Spleen (tissue), 11 donors: Measurements from ENCODE around the gene PCDHGB2. TPM values are rescaled to one million over a fixed set of nuclear protein-coding genes. Genes with fewer than 3 reads are reported as not detected.

Experiments
- DNase-seq: peaks from one replicate; pipeline ENCODE4 v3.0.0-alpha.2; 2020
- H3K27ac ChIP-seq, 8 donors: fragments of 200-600 bp; sonication (generic) in 7 of 8; 1 replicate in 4 of 8; 2 replicates in 4 of 8; pipeline versions ENCODE4 v1.5.0 to v1.8.0; 2016 to 2021; ENCODE audit warnings: inconsistent platforms in 4 of 8, mild to moderate bottlenecking in 4 of 8, moderate library complexity in 1 of 8
- H3K27me3 ChIP-seq, 7 donors: fragments of 200-600 bp; sonication (generic) in 6 of 7; replicated peaks in 1 of 7; 1 replicate in 4 of 7; 2 replicates in 3 of 7; pipeline versions ENCODE4 v1.5.0 to v1.8.0; 2016 to 2021; ENCODE audit warnings: inconsistent platforms in 3 of 7, mild to moderate bottlenecking in 1 of 7
- H3K36me3 ChIP-seq, 6 donors: fragments of 200-600 bp; sonication (generic) in 5 of 6; 1 replicate in 4 of 6; 2 replicates in 2 of 6; pipeline versions ENCODE4 v1.5.0 to v1.8.0; 2016 to 2021; ENCODE audit warnings: inconsistent platforms in 2 of 6
- H3K4me1 ChIP-seq, 6 donors: fragments of 200-600 bp; sonication (generic) in 5 of 6; 1 replicate in 3 of 6; 2 replicates in 3 of 6; pipeline versions ENCODE4 v1.5.0 to v1.8.0; 2016 to 2021; ENCODE audit warnings: inconsistent platforms in 3 of 6
- H3K4me3 ChIP-seq, 8 donors: fragments of 200-600 bp; sonication (generic) in 7 of 8; 1 replicate in 4 of 8; 2 replicates in 4 of 8; pipeline versions ENCODE4 v1.5.0 to v1.8.0; 2016 to 2021; ENCODE audit warnings: inconsistent platforms in 4 of 8, mild to moderate bottlenecking in 4 of 8, moderate library complexity in 2 of 8
- H3K9me3 ChIP-seq, 8 donors: fragments of 200-600 bp; sonication (generic) in 7 of 8; 1 replicate in 4 of 8; 2 replicates in 4 of 8; pipeline versions ENCODE4 v1.5.0 to v1.8.0; 2016 to 2021; ENCODE audit warnings: inconsistent platforms in 4 of 8
- CTCF ChIP-seq, 11 experiments: fragments of 200-600 bp in 7 of 11; fragments of 450-650 bp in 4 of 11; sonication (generic) in 4 of 11; IDR thresholded peaks in 8 of 11; conservative IDR thresholded peaks in 3 of 11; 1 replicate in 7 of 11; 2 replicates in 4 of 11; pipeline versions ENCODE4 v1.4.0 to v1.8.0; 2016 to 2021; ENCODE audit warnings: antibody characterized with exemption in 11 of 11, inconsistent platforms in 4 of 11, mild to moderate bottlenecking in 1 of 11
- POLR2A ChIP-seq, 3 donors: fragments of 450-650 bp; IDR thresholded peaks; one replicate each; pipeline ENCODE4 v1.5.1; 2017; ENCODE audit warnings: antibody characterized with exemption in 3 of 3, mild to moderate bottlenecking in 1 of 3
- POLR2AphosphoS5 ChIP-seq, 3 donors: sonication (generic); formaldehyde crosslinking; IDR thresholded peaks; one replicate each; pipeline ENCODE4 v1.5.1; 2017; ENCODE audit warnings: antibody characterized with exemption in 3 of 3
- WGBS, 5 donors: extraction: QIAGEN DNeasy Blood & Tissue Kit in 3 of 5; methylation state at CpG; one replicate each; pipeline versions ENCODE4 v1.1.5 to v1.1.7; 2013 to 2018; 5-methylcytosine and 5-hydroxymethylcytosine counted together
- intact Hi-C: fragments of 100-400 bp; cut with DNase I; formaldehyde crosslinking; loops from one replicate; pipeline ENCODE4 v1.15.0; 2023; ENCODE audit warnings: low total_unique reads
- polyA plus RNA-seq, 3 donors: library from polyadenylated mRNA; stranded (reverse); fragments of 200-250 nt; gene quantifications; one replicate each; pipeline ENCODE4 v1.2.1, GENCODE V29; 2013
- total RNA-seq, 7 donors: library from RNA; depleted of rRNA in 3 of 7; stranded (reverse); fragments of >200 nt in 3 of 7; fragmentation: NEBNext Ultra II Directional in 4 of 7; extraction: Animal tissue kit (Norgen Biotek cat#: 25700) in 4 of 7; gene quantifications; one replicate each; pipeline versions ENCODE4 v1.1.0 to v1.2.1, GENCODE V29; 2016 to 2021
- donor health status: healthy with polysubstance abuse.
- donor health status: DM: no; HTN: no; CAD: no; lungs with moderate emphysema.
- donor health status: DM: no; HTN: no; CAD: no.
- donor health status: Bipolar disorder and iron deficiency.
- donor health status: healthy.
- donor health status: DM: no; HTN: no; CAD: no.
- donor health status: DM: yes; HTN: yes; CAD: no.

The PCDHGB2 gene
- total and polyA plus RNA-seq, 10 donors: 0.09 to 4.5 (median 3.4) TPM; not detected in 1

GRCh38 chr5:141409598-141410306, 50.0 kb downstream of the PCDHGB2 start:
- no peak overlapping the region for H3K27ac ChIP-seq
- 26 to 45% (median 35%) methylated on average over 17 to 64 of the region's 64 CpGs for WGBS, 5 donors
- peaks cover 4 to 99% (median 93%) of the 10 kb centered on the region in 8 donors for H3K9me3 ChIP-seq
- H3K27me3 ChIP-seq: peaks cover 0 to 99% (median 38%) of the 10 kb centered on the region in 7 donors
- DNase-seq: no peak
- peaks cover 0 to 6% (median 0%) of the 10 kb centered on the region in 6 donors for H3K36me3 ChIP-seq
- peak overlapping the region in 1 of 8 donors; percentile 27 for H3K4me3 ChIP-seq
- H3K4me1 ChIP-seq: peaks cover 0 to 15% (median 2%) of the 10 kb centered on the region in 6 donors
- intact Hi-C loops: no loop called here
- TF ChIP-seq CTCF (IDR thresholded peaks at IDR 0.05 in 8 of 11, conservative IDR thresholded peaks at IDR 0.05 in 3 of 11) (no peak), POLR2A (IDR thresholded peaks at IDR 0.05) (no peak), POLR2AphosphoS5 (IDR thresholded peaks at IDR 0.05) (no peak)

GRCh38 chr5:141411575-141411974, 51.8 kb downstream of the PCDHGB2 start:
- H3K27me3 ChIP-seq: peaks cover 0 to 99% (median 38%) of the 10 kb centered on the region in 7 donors
- H3K36me3 ChIP-seq: peaks cover 0 to 6% (median 0%) of the 10 kb centered on the region in 6 donors
- TF ChIP-seq CTCF (IDR thresholded peaks at IDR 0.05 in 8 of 11, conservative IDR thresholded peaks at IDR 0.05 in 3 of 11) (no peak), POLR2A (IDR thresholded peaks at IDR 0.05) (no peak), POLR2AphosphoS5 (IDR thresholded peaks at IDR 0.05) (no peak)
- peaks cover 4 to 98% (median 91%) of the 10 kb centered on the region in 8 donors for H3K9me3 ChIP-seq
- no peak for DNase-seq
- intact Hi-C loops: no loop called here
- WGBS, 5 donors: 60 to 82% (median 73%) methylated on average over 3 of the region's 3 CpGs
- H3K4me1 ChIP-seq: peaks cover 0 to 21% (median 2%) of the 10 kb centered on the region in 6 donors
- H3K27ac ChIP-seq: no peak overlapping the region
- no peak overlapping the region for H3K4me3 ChIP-seq

Other genes starting within 250 kb of the PCDHGB2 start
Only the 30 nearest of the 36 such genes appear.
- 1 to 10 TPM in 5 of 7 donors, under 1 TPM in 2; 0.40 to 4.9 (median 1.5) TPM for gene PCDHB9, start 172.8 kb upstream of the PCDHGB2 start, total RNA-seq
- gene PCDHB9, start 172.8 kb upstream of the PCDHGB2 start, polyA plus RNA-seq: under 1 TPM; 0.06 to 0.19 (median 0.09) TPM
- 1 to 10 TPM in 4 of 7 donors, under 1 TPM in 3; 0.74 to 2.7 (median 1.4) TPM for gene PCDHB10, start 167.6 kb upstream of the PCDHGB2 start, total RNA-seq
- under 1 TPM; 0.09 to 0.26 (median 0.15) TPM for gene PCDHB10, start 167.6 kb upstream of the PCDHGB2 start, polyA plus RNA-seq
- 1 to 10 TPM in 5 of 7 donors, under 1 TPM in 2; 0.68 to 3.4 (median 1.2) TPM for gene PCDHB11, start 160.4 kb upstream of the PCDHGB2 start, total RNA-seq
- under 1 TPM; 0.07 to 0.19 (median 0.14) TPM for gene PCDHB11, start 160.4 kb upstream of the PCDHGB2 start, polyA plus RNA-seq
- 1 to 10 TPM; 1.1 to 2.4 (median 1.8) TPM for gene PCDHB12, start 151.3 kb upstream of the PCDHGB2 start, total RNA-seq
- gene PCDHB12, start 151.3 kb upstream of the PCDHGB2 start, polyA plus RNA-seq: under 1 TPM; 0.11 to 0.16 (median 0.11) TPM
- gene PCDHB13, start 146.1 kb upstream of the PCDHGB2 start, total RNA-seq: 1 to 10 TPM; 1.4 to 6.8 (median 4.0) TPM
- under 1 TPM; 0.09 to 0.38 (median 0.12) TPM for gene PCDHB13, start 146.1 kb upstream of the PCDHGB2 start, polyA plus RNA-seq
- gene PCDHB14, start 136.7 kb upstream of the PCDHGB2 start, total RNA-seq: 1 to 10 TPM; 1.6 to 5.9 (median 2.8) TPM
- gene PCDHB14, start 136.7 kb upstream of the PCDHGB2 start, polyA plus RNA-seq: under 1 TPM; 0.27 to 0.93 (median 0.30) TPM
- gene PCDHB15, start 114.6 kb upstream of the PCDHGB2 start, total RNA-seq: 1 to 10 TPM; 1.7 to 5.6 (median 3.8) TPM
- 1 to 10 TPM in 1 of 3 donors, under 1 TPM in 2; 0.42 to 1.1 (median 0.72) TPM for gene PCDHB15, start 114.6 kb upstream of the PCDHGB2 start, polyA plus RNA-seq
- 1 to 10 TPM in 6 of 7 donors, under 1 TPM in 1; 0.57 to 3.0 (median 2.2) TPM for gene SLC25A2, start 55.9 kb upstream of the PCDHGB2 start, total RNA-seq
- under 1 TPM; 0.05 to 0.22 (median 0.07) TPM for gene SLC25A2, start 55.9 kb upstream of the PCDHGB2 start, polyA plus RNA-seq
- 10 to 100 TPM; 67.6 to 80.6 (median 75.7) TPM for gene TAF7, start 39.2 kb upstream of the PCDHGB2 start, total RNA-seq
- gene TAF7, start 39.2 kb upstream of the PCDHGB2 start, polyA plus RNA-seq: 100 to 1,000 TPM in 2 of 3 donors, 10 to 100 TPM in 1; 91.1 to 112 (median 111) TPM
- gene PCDHGA1, start 29.5 kb upstream of the PCDHGB2 start, total RNA-seq: under 1 TPM in 6 of 7 donors, not detected in 1; 0.17 to 0.52 (median 0.36) TPM
- gene PCDHGA1, start 29.5 kb upstream of the PCDHGB2 start, polyA plus RNA-seq: under 1 TPM; 0.04 to 0.06 (median 0.06) TPM
- gene PCDHGA2, start 21.2 kb upstream of the PCDHGB2 start, total RNA-seq: 1 to 10 TPM in 6 of 7 donors, under 1 TPM in 1; 0.84 to 3.9 (median 1.8) TPM
- under 1 TPM; 0.04 to 0.19 (median 0.06) TPM for gene PCDHGA2, start 21.2 kb upstream of the PCDHGB2 start, polyA plus RNA-seq
- gene PCDHGA3, start 16.2 kb upstream of the PCDHGB2 start, total RNA-seq: 1 to 10 TPM in 5 of 7 donors, under 1 TPM in 2; 0.60 to 4.4 (median 2.1) TPM
- under 1 TPM in 1 of 3 donors, not detected in 2; 0.22 TPM for gene PCDHGA3, start 16.2 kb upstream of the PCDHGB2 start, polyA plus RNA-seq
- gene PCDHGB1, start 9.9 kb upstream of the PCDHGB2 start, total RNA-seq: 1 to 10 TPM in 6 of 7 donors, under 1 TPM in 1; 0.87 to 3.7 (median 1.6) TPM
- gene PCDHGB1, start 9.9 kb upstream of the PCDHGB2 start, polyA plus RNA-seq: under 1 TPM in 2 of 3 donors, not detected in 1; 0.04 to 0.10 TPM
- 1 to 10 TPM; 1.4 to 4.5 (median 2.7) TPM for gene PCDHGA4, start 5.0 kb upstream of the PCDHGB2 start, total RNA-seq
- gene PCDHGA4, start 5.0 kb upstream of the PCDHGB2 start, polyA plus RNA-seq: under 1 TPM; 0.04 to 0.16 (median 0.05) TPM
- 1 to 10 TPM; 1.4 to 3.1 (median 2.3) TPM for gene PCDHGA5, start 4.2 kb downstream of the PCDHGB2 start, total RNA-seq
- under 1 TPM in 2 of 3 donors, not detected in 1; 0.04 to 0.22 TPM for gene PCDHGA5, start 4.2 kb downstream of the PCDHGB2 start, polyA plus RNA-seq
- 1 to 10 TPM; 1.3 to 5.0 (median 3.9) TPM for gene PCDHGB3, start 10.2 kb downstream of the PCDHGB2 start, total RNA-seq
- gene PCDHGB3, start 10.2 kb downstream of the PCDHGB2 start, polyA plus RNA-seq: under 1 TPM; 0.06 to 0.38 (median 0.09) TPM
- 1 to 10 TPM; 2.2 to 5.0 (median 4.2) TPM for gene PCDHGA6, start 13.9 kb downstream of the PCDHGB2 start, total RNA-seq
- under 1 TPM; 0.35 to 0.58 (median 0.54) TPM for gene PCDHGA6, start 13.9 kb downstream of the PCDHGB2 start, polyA plus RNA-seq
- gene PCDHGA7, start 22.7 kb downstream of the PCDHGB2 start, total RNA-seq: 1 to 10 TPM; 1.2 to 5.4 (median 2.0) TPM
- gene PCDHGA7, start 22.7 kb downstream of the PCDHGB2 start, polyA plus RNA-seq: under 1 TPM; 0.18 to 0.29 (median 0.22) TPM
- 1 to 10 TPM; 1.6 to 3.9 (median 3.0) TPM for gene PCDHGB4, start 27.7 kb downstream of the PCDHGB2 start, total RNA-seq
- under 1 TPM; 0.02 to 0.29 (median 0.14) TPM for gene PCDHGB4, start 27.7 kb downstream of the PCDHGB2 start, polyA plus RNA-seq
- 1 to 10 TPM in 6 of 7 donors, under 1 TPM in 1; 0.70 to 3.9 (median 2.1) TPM for gene PCDHGA8, start 32.6 kb downstream of the PCDHGB2 start, total RNA-seq
- under 1 TPM in 2 of 3 donors, not detected in 1; 0.04 to 0.13 TPM for gene PCDHGA8, start 32.6 kb downstream of the PCDHGB2 start, polyA plus RNA-seq
- gene PCDHGB5, start 38.0 kb downstream of the PCDHGB2 start, total RNA-seq: 1 to 10 TPM; 3.9 to 8.0 (median 5.6) TPM
- gene PCDHGB5, start 38.0 kb downstream of the PCDHGB2 start, polyA plus RNA-seq: under 1 TPM; 0.07 to 0.32 (median 0.17) TPM
- 1 to 10 TPM; 2.6 to 9.6 (median 4.7) TPM for gene PCDHGA9, start 42.8 kb downstream of the PCDHGB2 start, total RNA-seq
- gene PCDHGA9, start 42.8 kb downstream of the PCDHGB2 start, polyA plus RNA-seq: under 1 TPM in 2 of 3 donors, not detected in 1; 0.11 to 0.29 TPM
- gene PCDHGB6, start 48.0 kb downstream of the PCDHGB2 start, total RNA-seq: 1 to 10 TPM; 3.1 to 6.8 (median 5.2) TPM
- gene PCDHGB6, start 48.0 kb downstream of the PCDHGB2 start, polyA plus RNA-seq: under 1 TPM; 0.13 to 0.42 (median 0.20) TPM
- gene PCDHGA10, start 53.0 kb downstream of the PCDHGB2 start, total RNA-seq: 1 to 10 TPM; 2.5 to 6.9 (median 4.6) TPM
- under 1 TPM; 0.15 to 0.35 (median 0.17) TPM for gene PCDHGA10, start 53.0 kb downstream of the PCDHGB2 start, polyA plus RNA-seq
- 10 to 100 TPM in 2 of 7 donors, 1 to 10 TPM in 5; 5.7 to 11.9 (median 8.1) TPM for gene PCDHGB7, start 57.7 kb downstream of the PCDHGB2 start, total RNA-seq
- gene PCDHGB7, start 57.7 kb downstream of the PCDHGB2 start, polyA plus RNA-seq: under 1 TPM; 0.14 to 0.42 (median 0.15) TPM
- 1 to 10 TPM; 1.8 to 5.7 (median 3.2) TPM for gene PCDHGA11, start 61.1 kb downstream of the PCDHGB2 start, total RNA-seq
- under 1 TPM; 0.13 to 0.26 (median 0.18) TPM for gene PCDHGA11, start 61.1 kb downstream of the PCDHGB2 start, polyA plus RNA-seq
- gene PCDHGA12, start 70.5 kb downstream of the PCDHGB2 start, total RNA-seq: 1 to 10 TPM; 3.3 to 6.3 (median 5.4) TPM
- under 1 TPM; 0.02 to 0.54 (median 0.12) TPM for gene PCDHGA12, start 70.5 kb downstream of the PCDHGB2 start, polyA plus RNA-seq
- 10 to 100 TPM; 10.7 to 26.7 (median 22.5) TPM for gene PCDHGC3, start 116.0 kb downstream of the PCDHGB2 start, total RNA-seq
- gene PCDHGC3, start 116.0 kb downstream of the PCDHGB2 start, polyA plus RNA-seq: 10 to 100 TPM in 2 of 3 donors, 1 to 10 TPM in 1; 7.0 to 12.7 (median 10.3) TPM
- 1 to 10 TPM; 1.3 to 3.9 (median 2.6) TPM for gene PCDHGC4, start 125.0 kb downstream of the PCDHGB2 start, total RNA-seq
- gene PCDHGC4, start 125.0 kb downstream of the PCDHGB2 start, polyA plus RNA-seq: under 1 TPM in 2 of 3 donors, not detected in 1; 0.03 TPM
- gene PCDHGC5, start 129.1 kb downstream of the PCDHGB2 start, total RNA-seq: 1 to 10 TPM in 5 of 7 donors, under 1 TPM in 2; 0.93 to 2.5 (median 1.2) TPM
- gene PCDHGC5, start 129.1 kb downstream of the PCDHGB2 start, polyA plus RNA-seq: under 1 TPM in 2 of 3 donors, not detected in 1; 0.02 to 0.10 TPM